ENCODE results near the gene FABP6. TPM values are rescaled to one million over a fixed set of nuclear protein-coding genes. Genes with fewer than 3 reads are reported as not detected.
"Not testable (repeated sequence)": the region's sequence is repeated elsewhere in the genome, so short reads cannot be mapped to it uniquely, and the experiment has no call there.

The FABP6 gene
- not detected for total RNA-seq

DNA sequence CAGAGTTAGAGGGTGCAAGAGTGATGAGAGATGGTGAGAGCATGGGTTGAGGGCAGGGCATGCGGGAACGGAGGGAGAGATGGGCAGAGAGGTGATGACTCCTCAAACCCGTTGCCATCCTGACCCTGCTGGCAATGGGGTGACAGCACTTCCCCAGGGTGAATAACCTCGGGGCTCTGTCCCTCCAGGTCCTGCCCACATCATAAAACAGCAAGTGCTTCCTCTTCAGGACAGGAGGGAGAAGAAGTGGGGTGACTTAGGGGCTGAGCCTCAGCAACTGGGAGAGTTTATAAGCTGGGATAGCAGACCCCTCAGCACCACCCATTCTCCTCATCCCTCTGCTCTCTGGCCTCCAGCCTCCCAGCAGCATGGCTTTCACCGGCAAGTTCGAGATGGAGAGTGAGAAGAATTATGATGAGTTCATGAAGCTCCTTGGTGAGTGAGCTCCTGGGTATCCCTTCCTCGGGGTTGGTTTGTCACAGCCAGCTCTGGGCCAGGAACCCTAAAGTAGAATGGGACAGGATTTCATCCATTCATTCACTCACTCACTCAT, at the start of gene FABP6:
TSS of gene FABP6 (plus strand) at position 317 of the 553 bp plus-strand sequence. CDS start at position 369, 52 bp downstream.
- ChIA-PET POLR2A (no interaction called here), CTCF (no interaction called here)

GRCh38 chr5:160180931-160181330, 48.4 kb upstream of the FABP6 start:
- CTCF ChIA-PET, result no interaction called here

GRCh38 chr5:160181965-160182622, 47.2 kb upstream of the FABP6 start:
- ChIA-PET POLR2A (no interaction called here), CTCF (interaction anchor here (1.0 kb wide), 1 partner anchor 130 kb away, joined by 3 read pairs; the partner anchor contains the start of gene CCNJL)

More at GRCh38 chr5:160180931-160181330, 48.4 kb upstream of the FABP6 start:
- POLR2A ChIA-PET, result no interaction called here

DNA sequence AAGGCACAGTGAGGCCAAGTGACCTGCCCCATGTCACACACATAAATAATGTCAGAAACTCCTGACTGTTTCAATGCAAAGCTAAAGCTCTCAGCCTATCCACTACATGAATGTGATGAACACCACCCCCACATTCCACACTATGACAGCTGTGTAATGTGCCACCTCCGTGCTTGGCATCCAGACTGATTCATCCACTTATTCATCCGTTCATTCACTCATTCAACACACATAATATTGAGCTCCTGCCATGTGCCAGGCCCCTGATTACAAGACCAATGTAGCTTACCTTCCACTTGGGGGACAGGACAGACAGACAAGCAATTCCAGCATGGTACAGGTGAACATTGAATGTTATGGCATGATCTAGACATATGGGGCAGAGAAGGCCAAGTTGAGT, 46.2 kb upstream of the FABP6 start:
- CTCF ChIA-PET, result interaction anchor here (0.6 to 1.0 kb wide), 2 partner anchors 9 to 129 kb away, joined by 3 read pairs; partner anchors contain the start of gene CCNJL
- POLR2A ChIA-PET, result no interaction called here

DNA sequence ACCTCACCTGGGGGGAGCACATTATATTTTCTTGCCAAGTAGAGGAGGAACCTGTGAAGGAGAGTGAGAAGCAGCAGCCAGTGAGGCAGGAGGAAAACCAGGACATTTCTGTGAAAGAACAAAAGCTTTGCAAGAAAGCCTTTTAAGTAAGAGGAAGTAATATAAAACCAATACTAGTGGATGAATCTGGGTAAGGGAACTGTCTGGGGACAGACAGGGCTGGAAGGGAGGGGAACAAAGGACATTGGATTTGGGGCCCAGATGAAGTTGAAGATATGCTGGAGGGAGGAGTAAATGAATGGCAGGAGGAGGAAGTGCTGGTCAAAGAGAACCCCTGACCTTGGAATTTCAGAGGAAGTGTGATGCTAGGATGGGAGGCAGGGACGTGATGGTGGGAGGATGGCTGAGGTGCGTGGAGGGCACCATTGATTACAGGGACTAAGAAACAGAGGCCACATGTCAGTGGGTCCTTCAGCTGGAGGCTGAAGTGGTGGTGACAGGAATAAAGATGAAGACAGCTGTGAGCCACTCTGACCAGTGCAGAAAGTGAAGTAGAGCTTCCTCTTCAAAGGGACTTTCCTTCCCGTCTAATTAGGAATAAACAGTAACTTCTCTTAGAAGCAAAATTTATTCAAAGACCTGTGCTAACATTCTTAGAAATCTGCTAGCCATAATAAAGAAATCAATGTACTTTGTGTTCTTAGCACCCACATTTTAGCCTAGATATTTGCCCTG, 43.5 kb upstream of the FABP6 start:
- POLR2A ChIA-PET, result no interaction called here

GRCh38 chr5:160186480-160186879, 42.8 kb upstream of the FABP6 start:
- POLR2A ChIA-PET, result no interaction called here
- CTCF ChIA-PET, result no interaction called here

More for the DNA sequence above, 43.5 kb upstream of the FABP6 start:
- CTCF ChIA-PET, result no interaction called here

DNA sequence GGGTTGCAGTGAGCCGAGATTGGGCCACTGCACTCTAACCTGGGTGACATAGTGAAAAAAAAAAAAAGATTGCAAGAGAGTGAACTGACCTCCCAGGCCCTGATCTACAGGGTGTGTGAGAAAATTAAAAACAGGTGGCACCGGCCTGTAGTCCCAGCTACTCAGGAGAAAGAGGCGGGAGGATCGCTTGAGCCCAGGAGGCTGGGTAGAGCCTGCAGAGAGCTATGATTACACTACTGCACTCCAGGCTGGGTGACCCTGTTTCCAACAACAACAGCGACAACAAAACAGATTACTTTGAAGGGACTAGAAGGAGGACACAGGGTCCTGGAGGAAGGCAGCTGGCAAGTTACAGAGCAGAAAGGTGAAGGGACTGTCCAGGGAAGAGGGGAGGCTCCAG, 42.2 kb upstream of the FABP6 start:
- POLR2A ChIA-PET, result no interaction called here

GRCh38 chr5:160188141-160189015, 40.9 kb upstream of the FABP6 start:
- ChIA-PET POLR2A (no interaction called here), CTCF (no interaction called here)

More for the DNA sequence above, 42.2 kb upstream of the FABP6 start:
- CTCF ChIA-PET, result no interaction called here

DNA sequence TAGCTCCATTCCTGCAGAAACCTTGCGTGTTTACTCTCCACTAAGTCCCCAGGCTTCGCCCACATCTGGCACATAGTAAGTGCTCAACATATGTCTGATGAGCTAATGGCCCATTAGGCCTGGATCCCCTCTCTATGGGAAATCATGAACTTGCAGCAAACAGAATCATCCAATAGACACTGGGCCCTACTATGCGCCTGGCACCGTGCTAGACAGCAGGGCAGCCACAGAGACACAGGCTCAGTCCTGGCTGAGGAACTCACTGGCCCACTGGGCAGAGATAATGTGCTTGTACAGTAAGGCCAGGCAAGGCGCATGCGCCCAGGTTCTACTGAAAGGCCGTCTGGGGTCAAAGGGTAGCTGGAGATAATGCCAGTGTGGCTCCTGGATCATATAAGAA, 36.9 kb upstream of the FABP6 start:
- ChIA-PET CTCF (no interaction called here), POLR2A (interaction anchor here (0.6 kb wide), 1 partner anchor 86 kb away, joined by 6 read pairs; no protein-coding TSS in a partner anchor)

DNA sequence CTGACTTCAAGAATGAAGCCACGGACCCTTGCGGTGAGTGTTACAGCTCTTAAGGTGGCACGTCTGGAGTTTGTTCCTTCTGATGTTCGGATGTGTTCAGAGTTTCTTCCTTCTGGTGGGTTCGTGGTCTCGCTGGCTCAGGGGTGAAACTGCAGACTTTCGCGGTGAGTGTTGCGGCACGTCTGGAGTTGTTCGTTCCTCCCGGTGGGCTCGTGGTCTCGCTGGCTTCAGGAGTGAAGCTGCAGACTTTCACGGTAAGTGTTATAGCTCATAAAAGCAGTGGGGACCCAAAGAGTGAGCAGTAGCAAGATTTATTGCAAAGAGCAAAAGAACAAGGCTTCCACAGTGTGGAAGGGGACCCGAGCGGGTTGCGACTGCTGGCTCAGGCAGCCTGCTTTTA, 36.2 kb upstream of the FABP6 start:
- CTCF ChIA-PET, POLR2A ChIA-PET: not testable (repeated sequence)

DNA sequence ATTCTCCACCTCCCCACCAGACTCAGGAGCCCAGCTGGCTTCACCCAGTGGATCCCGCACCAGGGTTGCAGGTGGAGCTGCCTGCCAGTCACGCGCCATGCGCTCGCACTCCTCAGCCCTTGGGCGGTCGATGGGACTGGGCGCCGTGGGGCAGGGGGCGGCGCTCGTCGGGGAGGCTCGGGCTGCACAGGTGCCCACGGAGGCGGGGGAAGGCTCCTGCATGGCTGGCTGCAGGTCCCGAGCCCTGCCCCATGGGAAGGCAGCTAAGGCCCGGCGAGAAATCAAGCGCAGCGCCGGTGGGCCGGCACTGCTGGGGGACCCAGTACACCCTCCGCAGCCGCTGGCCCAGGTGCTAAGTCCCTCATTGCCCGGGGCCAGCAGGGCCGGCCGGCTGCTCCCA, 35.5 kb upstream of the FABP6 start:
- POLR2A ChIA-PET, CTCF ChIA-PET: not testable (repeated sequence)

- ChIA-PET POLR2A (no interaction called here), CTCF (interaction anchor here (1.3 to 1.7 kb wide), 2 partner anchors 147 to 194 kb away, joined by 7 to 8 read pairs; no protein-coding TSS in a partner anchor)
These were observed 31.8 kb upstream of the FABP6 start for GRCh38 chr5:160197341-160198144.

DNA sequence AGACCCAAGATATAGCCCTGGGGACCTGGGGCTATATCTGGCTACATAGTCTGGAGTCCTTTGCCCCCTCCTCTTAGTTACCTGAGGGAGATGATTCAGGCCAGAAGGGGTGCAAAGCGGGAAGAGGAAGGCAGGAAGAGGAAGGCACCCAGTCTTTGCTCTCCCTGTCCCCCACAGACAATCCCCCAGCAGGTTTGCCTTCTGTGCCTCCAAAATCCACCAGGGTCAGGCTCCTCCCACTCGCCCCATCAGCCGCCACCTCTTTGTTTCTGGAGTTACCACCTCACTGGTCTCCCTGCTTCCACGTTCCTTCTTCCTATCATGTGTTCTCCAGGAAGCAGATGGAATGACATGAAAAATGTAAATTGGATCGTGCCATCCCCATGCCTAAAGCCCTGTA, 31.2 kb upstream of the FABP6 start:
- CTCF ChIA-PET, result interaction anchor here (1.6 kb wide), 1 partner anchor 193 kb away, joined by 4 read pairs; no protein-coding TSS in a partner anchor
- POLR2A ChIA-PET, result no interaction called here

GRCh38 chr5:160198841-160199409, 30.4 kb upstream of the FABP6 start:
- ChIA-PET POLR2A (no interaction called here), CTCF (interaction anchor here (0.6 to 1.6 kb wide), 6 partner anchors 22 to 192 kb away, joined by 3 to 7 read pairs (median 4); no protein-coding TSS in a partner anchor)

GRCh38 chr5:160199410-160199911, 29.8 kb upstream of the FABP6 start:
- POLR2A ChIA-PET, result no interaction called here
- CTCF ChIA-PET, result interaction anchor here (1.0 to 1.6 kb wide), 3 partner anchors 146 to 192 kb away, joined by 4 to 7 read pairs (median 4); no protein-coding TSS in a partner anchor

DNA sequence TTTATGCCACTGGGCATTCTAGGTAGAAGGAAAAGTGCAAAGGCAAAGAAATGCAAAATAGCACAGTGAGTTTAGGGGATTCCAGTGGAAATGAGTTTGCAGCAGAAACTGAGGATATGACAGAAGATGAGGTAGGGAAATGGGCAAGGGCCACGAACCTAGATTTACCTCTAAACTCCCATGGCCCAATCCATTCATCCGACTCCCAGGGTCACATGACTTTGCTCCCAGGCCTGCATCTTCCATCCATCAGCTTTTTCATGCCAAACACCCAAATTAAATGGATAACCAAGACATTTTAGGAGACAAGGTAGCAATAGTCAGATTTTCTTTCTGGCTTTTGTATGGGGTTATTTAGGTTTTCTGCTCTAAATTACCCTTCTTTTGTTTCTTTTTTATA, 22.2 kb upstream of the FABP6 start:
- CTCF ChIA-PET, result no interaction called here
- POLR2A ChIA-PET, result no interaction called here

- POLR2A ChIA-PET, result no interaction called here
These were observed 19.4 kb upstream of the FABP6 start for GRCh38 chr5:160209917-160210316.

GRCh38 chr5:160210606-160211005, 18.7 kb upstream of the FABP6 start:
- POLR2A ChIA-PET, result no interaction called here
- CTCF ChIA-PET, result no interaction called here

More at GRCh38 chr5:160209917-160210316, 19.4 kb upstream of the FABP6 start:
- CTCF ChIA-PET, result no interaction called here
